Measurements from ENCODE around the gene NOTCH2.

DNA sequence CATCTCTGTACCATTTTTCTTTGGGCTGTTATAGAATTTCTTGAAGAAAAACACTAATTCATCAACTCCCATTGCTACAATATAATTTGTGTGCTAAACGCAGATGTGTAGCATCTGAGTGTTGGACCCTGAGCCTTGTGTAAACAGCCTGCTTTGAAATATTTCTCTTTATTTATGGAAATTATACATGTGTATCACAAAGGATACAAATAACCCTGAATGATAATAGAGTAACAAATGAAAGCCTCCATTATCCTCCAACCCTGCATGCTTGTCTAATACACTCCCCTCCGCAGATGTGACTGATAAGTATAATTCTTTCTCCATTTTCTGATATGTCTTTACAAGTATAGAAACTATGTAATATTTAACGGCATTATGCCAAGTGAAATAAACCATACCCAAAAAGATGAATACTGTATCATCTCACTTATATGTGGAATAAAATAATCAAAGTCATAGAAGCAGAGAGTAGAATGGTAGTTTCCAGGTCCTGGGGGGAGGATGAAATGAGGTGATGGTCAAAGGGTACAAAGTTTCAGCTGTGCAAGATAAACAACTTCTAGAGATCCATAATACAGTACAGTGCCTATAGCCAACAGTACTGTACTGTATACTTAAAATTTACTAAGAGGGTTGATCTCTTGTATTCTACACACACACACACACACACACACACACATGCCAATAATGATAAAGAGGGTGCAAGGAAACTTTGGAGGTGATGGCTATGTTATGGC lies 170.3 kb downstream of the NOTCH2 start:
- TF ChIP-seq CTCF (IDR thresholded peaks at IDR 0.05) (no peak), POLR2AphosphoS5 (IDR thresholded peaks at IDR 0.05) (no peak)
